Brain microvascular endothelial cell (primary cell): Measurements from ENCODE around the gene TRIM22.
"Not testable (repeated sequence)": the region's sequence is repeated elsewhere in the genome, so short reads cannot be mapped to it uniquely, and the experiment has no call there.

ENCODE experiments used
- DNase-seq: peaks from one replicate; pipeline ENCODE4 v3.0.0-alpha.2; 2020
- H3K27ac ChIP-seq: fragments of 250-450 bp; sonication (Bioruptor Pico); 2 replicates; pipeline ENCODE4 v1.5.1; 2020; ENCODE audit warnings: mild to moderate bottlenecking, moderate library complexity
- H3K27me3 ChIP-seq: fragments of 250-450 bp; sonication (Bioruptor Pico); replicated peaks from 2 replicates; pipeline ENCODE4 v1.5.1; 2020; ENCODE audit warnings: mild to moderate bottlenecking
- H3K36me3 ChIP-seq: fragments of 250-450 bp; sonication (Bioruptor Pico); replicated peaks from 2 replicates; pipeline ENCODE4 v1.5.1; 2020; ENCODE audit warnings: mild to moderate bottlenecking
- H3K4me3 ChIP-seq: 2 replicates; pipeline ENCODE4 v1.5.1; 2011; ENCODE audit warnings: low read depth, mild to moderate bottlenecking, control low read depth, low read length, moderate library complexity
- CTCF ChIP-seq: IDR thresholded peaks from 2 replicates; pipeline ENCODE4 v1.5.1; 2011; ENCODE audit warnings: low read depth, mild to moderate bottlenecking, moderate library complexity, low read length, control low read depth, inconsistent platforms; ENCODE audit errors: missing control alignments
- in situ Hi-C: cut with HindIII; loops from 2 replicates; pipeline ENCODE4 v1.10.0; 2017; ENCODE audit warnings: low sequenced_read_pairs, low pct_ligation_motif_present

The TRIM22 gene

GRCh38 chr11:5689551-5689983, at the start of gene TRIM22:
TSS of gene TRIM22 (plus strand) at chr11:5689790. CDS start at chr11:5696233, 6,443 bp downstream.
- peak; percentile 66 for DNase-seq
- peak within 1 kb of the TSS; percentile 79 for H3K27ac ChIP-seq
- no peaks in the 10 kb centered on the region for H3K36me3 ChIP-seq
- in situ Hi-C loops = loop anchor here (25.0 kb wide), 1 partner anchor 102 kb away; the partner anchor contains the start of genes OR52B6 and TRIM6
- H3K4me3 ChIP-seq = peak within 1 kb of the TSS; percentile 26
- no peak for TF ChIP-seq CTCF
- H3K27me3 ChIP-seq = no peaks in the 10 kb centered on the region

- no peak overlapping the region for H3K27ac ChIP-seq
- no peaks in the 10 kb centered on the region for H3K27me3 ChIP-seq
- in situ Hi-C loops = no loop called here
- H3K36me3 ChIP-seq = no peaks in the 10 kb centered on the region
- no peak overlapping the region for H3K4me3 ChIP-seq
- no peak for TF ChIP-seq CTCF
- DNase-seq = no peak
Measured at GRCh38 chr11:5639953-5640352, 49.6 kb upstream of the TRIM22 start.

GRCh38 chr11:5643585-5643984, 46.0 kb upstream of the TRIM22 start:
- no peak for TF ChIP-seq CTCF
- DNase-seq = no peak
- in situ Hi-C loops = no loop called here
- no peak overlapping the region for H3K27ac ChIP-seq
- no peak overlapping the region for H3K4me3 ChIP-seq
- no peaks in the 10 kb centered on the region for H3K36me3 ChIP-seq
- no peaks in the 10 kb centered on the region for H3K27me3 ChIP-seq

GRCh38 chr11:5646139-5646538, 43.5 kb upstream of the TRIM22 start:
- Histone ChIP-seq H3K4me3 (no peak overlapping the region), H3K27me3 (no peaks in the 10 kb centered on the region), H3K27ac (no peak overlapping the region), H3K36me3 (no peaks in the 10 kb centered on the region)
- in situ Hi-C loops = no loop called here
- no peak for DNase-seq
- no peak for TF ChIP-seq CTCF

- H3K4me3 ChIP-seq = no peak overlapping the region
- no peak for TF ChIP-seq CTCF
- no peaks in the 10 kb centered on the region for H3K36me3 ChIP-seq
- H3K27ac ChIP-seq = no peak overlapping the region
- DNase-seq = no peak
- H3K27me3 ChIP-seq = no peaks in the 10 kb centered on the region
- in situ Hi-C loops = no loop called here
Measured at GRCh38 chr11:5655474-5655873, 34.1 kb upstream of the TRIM22 start.

GRCh38 chr11:5656956-5657355, 32.6 kb upstream of the TRIM22 start:
- H3K4me3 ChIP-seq, H3K27ac ChIP-seq, H3K36me3 ChIP-seq, in situ Hi-C loops, H3K27me3 ChIP-seq, DNase-seq: not testable (repeated sequence)
